ENCODE data around the gene RNF112. TPM values are rescaled to one million over a fixed set of nuclear protein-coding genes. Genes with fewer than 3 reads are reported as not detected.
A peak's percentile ranks its signal among the peaks of the same experiment; 100 is the strongest.

RNF112 gene
- total and polyA plus RNA-seq, 2 experiments from 2014 or later, result 0.83 to 9.1 TPM

GRCh38 chr17:19410091-19410490 is 941 bp upstream of the RNF112 start:
- Histone ChIP-seq H3K9me3 (ENCODE audit: low read depth) (no peaks in the 10 kb centered on the region), H2AFZ (no peak overlapping the region), H3K27me3 (replicated peaks; ENCODE audit: insufficient read depth) (no peaks in the 10 kb centered on the region), H3K9ac (0 out of 2 replicates have a peak overlapping the region, but pooled peaks have one; percentile 0), H3K27ac (peak overlapping the region; percentile 61), H3F3A (ENCODE audit: insufficient read depth) (peaks cover 17% of the 10 kb centered on the region), H3K4me3 (no peak overlapping the region), H3K4me1 (ENCODE audit: insufficient read depth) (peaks cover 23% of the 10 kb centered on the region), H3K4me2 (ENCODE audit: unreplicated experiment) (peak overlapping the region; percentile 48), H3K36me3 (ENCODE audit: low read depth) (no peaks in the 10 kb centered on the region), H3K9me2 (ENCODE audit: insufficient read depth) (no peaks in the 10 kb centered on the region), H4K20me1 (ENCODE audit: insufficient read depth) (no peaks in the 10 kb centered on the region), H3K79me2 (ENCODE audit: insufficient read depth) (no peaks in the 10 kb centered on the region)
- TF ChIP-seq EZH2phosphoT487 (IDR thresholded peaks at IDR 0.05; ENCODE audit: insufficient read depth, low read depth) (no peak), EZH2 (IDR thresholded peaks at IDR 0.05; ENCODE audit: insufficient read depth, poor library complexity, severe bottlenecking) (no peak)
- WGBS, 2 experiments (ENCODE audit: low coverage in 1 of 2, low lambda C conversion rate in 2 of 2, missing lambda C conversion rate in 2 of 2), result 91 to 94% methylated on average over 6 of the region's 6 CpGs
- no peak for DNase-seq
- in situ Hi-C loops (cut with MboI), result no loop called here

- Histone ChIP-seq H3K4me1 (ENCODE audit: insufficient read depth) (peaks cover 23% of the 10 kb centered on the region), H3K36me3 (ENCODE audit: low read depth) (no peaks in the 10 kb centered on the region), H3K4me3 (peak overlapping the region; percentile 61; the same call in 1 of the 2 replicates), H3F3A (ENCODE audit: insufficient read depth) (peaks cover 20% of the 10 kb centered on the region), H3K9me3 (ENCODE audit: low read depth) (no peaks in the 10 kb centered on the region), H3K9me2 (ENCODE audit: insufficient read depth) (no peaks in the 10 kb centered on the region), H3K4me2 (ENCODE audit: unreplicated experiment) (peak overlapping the region; percentile 59), H3K9ac (peak overlapping the region; percentile 52), H3K27me3 (replicated peaks; ENCODE audit: insufficient read depth) (no peaks in the 10 kb centered on the region), H3K79me2 (ENCODE audit: insufficient read depth) (no peaks in the 10 kb centered on the region), H4K20me1 (ENCODE audit: insufficient read depth) (no peaks in the 10 kb centered on the region), H3K27ac (no peak overlapping the region), H2AFZ (peak overlapping the region; percentile 65)
- in situ Hi-C loops (cut with MboI), result no loop called here
- DNase-seq, result peak; percentile 28
- TF ChIP-seq EZH2phosphoT487 (IDR thresholded peaks at IDR 0.05; ENCODE audit: insufficient read depth, low read depth) (no peak), EZH2 (IDR thresholded peaks at IDR 0.05; ENCODE audit: insufficient read depth, poor library complexity, severe bottlenecking) (no peak)
- WGBS, 2 experiments (ENCODE audit: low coverage in 1 of 2, low lambda C conversion rate in 2 of 2, missing lambda C conversion rate in 2 of 2), result 24 to 26% methylated on average over 9 of the region's 9 CpGs
These were observed 599 bp downstream of the RNF112 start for GRCh38 chr17:19411631-19412030.

DNA sequence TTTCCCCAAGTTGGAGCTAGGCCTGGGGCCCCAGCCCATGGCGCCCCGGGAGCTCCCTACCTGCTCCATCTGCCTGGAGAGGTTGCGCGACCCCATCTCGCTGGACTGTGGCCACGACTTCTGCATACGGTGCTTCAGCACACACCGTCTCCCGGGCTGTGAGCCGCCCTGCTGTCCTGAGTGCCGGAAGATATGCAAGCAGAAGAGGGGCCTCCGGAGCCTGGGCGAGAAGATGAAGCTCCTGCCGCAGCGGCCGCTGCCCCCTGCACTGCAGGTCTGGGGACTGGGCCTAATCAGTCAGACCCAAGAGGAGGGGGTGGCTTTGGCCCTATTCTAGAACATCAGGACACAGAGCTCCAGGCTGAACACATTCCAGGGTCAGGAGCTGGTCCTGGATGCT is 1.5 kb downstream of the RNF112 start:
- Histone ChIP-seq H3K9me2 (ENCODE audit: insufficient read depth) (no peaks in the 10 kb centered on the region), H3K4me2 (ENCODE audit: unreplicated experiment) (no peak overlapping the region), H3K27ac (no peak overlapping the region), H3K4me1 (ENCODE audit: insufficient read depth) (peaks cover 25% of the 10 kb centered on the region), H3K36me3 (ENCODE audit: low read depth) (no peaks in the 10 kb centered on the region), H2AFZ (no peak overlapping the region), H4K20me1 (ENCODE audit: insufficient read depth) (no peaks in the 10 kb centered on the region), H3K9ac (no peak overlapping the region), H3K27me3 (replicated peaks; ENCODE audit: insufficient read depth) (no peaks in the 10 kb centered on the region), H3F3A (ENCODE audit: insufficient read depth) (peaks cover 29% of the 10 kb centered on the region), H3K4me3 (no peak overlapping the region), H3K9me3 (ENCODE audit: low read depth) (no peaks in the 10 kb centered on the region), H3K79me2 (ENCODE audit: insufficient read depth) (no peaks in the 10 kb centered on the region)
- in situ Hi-C loops (cut with MboI), result no loop called here
- 93 to 94% methylated on average over 16 of the region's 16 CpGs for WGBS, 2 experiments (ENCODE audit: low coverage in 1 of 2, low lambda C conversion rate in 2 of 2, missing lambda C conversion rate in 2 of 2)
- TF ChIP-seq EZH2phosphoT487 (IDR thresholded peaks at IDR 0.05; ENCODE audit: insufficient read depth, low read depth) (no peak), EZH2 (IDR thresholded peaks at IDR 0.05; ENCODE audit: insufficient read depth, poor library complexity, severe bottlenecking) (no peak)
- DNase-seq, result no peak

- no peak for DNase-seq
- Histone ChIP-seq H3K9me2 (ENCODE audit: insufficient read depth) (no peaks in the 10 kb centered on the region), H3K9ac (no peak overlapping the region), H3K4me2 (ENCODE audit: unreplicated experiment) (no peak overlapping the region), H3K4me3 (no peak overlapping the region), H2AFZ (no peak overlapping the region), H3K27ac (no peak overlapping the region), H3K9me3 (ENCODE audit: low read depth) (no peaks in the 10 kb centered on the region), H3K4me1 (ENCODE audit: insufficient read depth) (peaks cover 29% of the 10 kb centered on the region), H3K27me3 (replicated peaks; ENCODE audit: insufficient read depth) (no peaks in the 10 kb centered on the region), H3K79me2 (ENCODE audit: insufficient read depth) (no peaks in the 10 kb centered on the region), H4K20me1 (ENCODE audit: insufficient read depth) (no peaks in the 10 kb centered on the region), H3K36me3 (ENCODE audit: low read depth) (no peaks in the 10 kb centered on the region), H3F3A (ENCODE audit: insufficient read depth) (peaks cover 34% of the 10 kb centered on the region)
- 78 to 89% methylated on average over 9 to 12 of the region's 12 CpGs for WGBS, 2 experiments (ENCODE audit: low coverage in 1 of 2, low lambda C conversion rate in 2 of 2, missing lambda C conversion rate in 2 of 2)
- in situ Hi-C loops (cut with MboI), result no loop called here
- TF ChIP-seq EZH2 (IDR thresholded peaks at IDR 0.05; ENCODE audit: insufficient read depth, poor library complexity, severe bottlenecking) (no peak), EZH2phosphoT487 (IDR thresholded peaks at IDR 0.05; ENCODE audit: insufficient read depth, low read depth) (no peak)
These were observed 2.0 kb downstream of the RNF112 start for GRCh38 chr17:19412984-19413383.

DNA sequence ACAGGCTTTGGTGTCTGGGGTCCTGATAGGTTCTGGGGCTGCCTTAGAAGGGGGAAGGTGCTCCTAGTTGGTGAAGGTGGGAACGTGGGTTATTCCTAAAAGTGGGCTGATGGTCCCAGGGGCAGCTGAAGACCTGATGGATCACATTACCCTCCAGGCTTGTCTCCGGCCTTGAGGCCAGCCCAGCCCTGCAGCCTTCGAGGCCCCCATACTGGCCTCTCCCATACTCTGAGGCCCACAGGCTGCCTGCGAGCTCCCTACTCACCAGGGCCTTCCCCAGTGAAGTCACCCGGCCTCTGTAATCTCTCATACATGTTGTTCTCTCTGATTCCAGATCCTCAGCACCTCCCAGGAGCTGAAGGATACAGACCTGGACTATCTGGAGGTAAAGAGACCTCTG is 2.7 kb downstream of the RNF112 start:
- Histone ChIP-seq H3K9me3 (ENCODE audit: low read depth) (no peaks in the 10 kb centered on the region), H3K4me1 (ENCODE audit: insufficient read depth) (peaks cover 37% of the 10 kb centered on the region), H3K4me3 (no peak overlapping the region), H3K9ac (no peak overlapping the region), H3K36me3 (ENCODE audit: low read depth) (no peaks in the 10 kb centered on the region), H3K4me2 (ENCODE audit: unreplicated experiment) (no peak overlapping the region), H3K27me3 (replicated peaks; ENCODE audit: insufficient read depth) (no peaks in the 10 kb centered on the region), H2AFZ (no peak overlapping the region), H3F3A (ENCODE audit: insufficient read depth) (peaks cover 42% of the 10 kb centered on the region), H4K20me1 (ENCODE audit: insufficient read depth) (no peaks in the 10 kb centered on the region), H3K9me2 (ENCODE audit: insufficient read depth) (no peaks in the 10 kb centered on the region), H3K79me2 (ENCODE audit: insufficient read depth) (no peaks in the 10 kb centered on the region), H3K27ac (no peak overlapping the region)
- 78 to 89% methylated on average over 3 to 5 of the region's 5 CpGs for WGBS, 2 experiments (ENCODE audit: low coverage in 1 of 2, low lambda C conversion rate in 2 of 2, missing lambda C conversion rate in 2 of 2)
- DNase-seq, result no peak
- in situ Hi-C loops (cut with MboI), result no loop called here
- no peak for TF ChIP-seq EZH2phosphoT487 (IDR thresholded peaks at IDR 0.05; ENCODE audit: insufficient read depth, low read depth)
- TF ChIP-seq EZH2 (IDR thresholded peaks at IDR 0.05; ENCODE audit: insufficient read depth, poor library complexity, severe bottlenecking), result no peak

Measured in GM23248 (cell line).